Activated naive CD8-positive, alpha-beta T cell treated with anti-CD3 and anti-CD28 coated beads, Interleukin-2, amount 10 ng/mL, durations not matched to agents 7 days and 5 days (primary cell): ENCODE measurements around the gene TBC1D16. TPM values are rescaled to one million over a fixed set of nuclear protein-coding genes. Genes with fewer than 3 reads are reported as not detected.

Source experiments
- ATAC-seq: fragments of 150-1000 bp; cut with Tn5 transposase; one replicate; pipeline ENCODE4 v1.10.0; 2021; ENCODE audit warnings: low read depth, moderate library complexity
- POLR2A ChIA-PET: fragments of 350-600 bp; sonication (Branson Sonifier 250); formaldehyde crosslinking; loops from one replicate; lab custom pipeline; 2021; ENCODE audit warnings: antibody characterized with exemption; lab: Charles Lee
- DNase-seq: peaks from one replicate; pipeline ENCODE4 v3.0.0; 2021
- H3K27ac Mint-ChIP-seq: one replicate; pipeline ENCODE4 v1.8.0; 2022; ENCODE audit warnings: mild to moderate bottlenecking, mixed read lengths
- H3K27me3 Mint-ChIP-seq: one replicate; pipeline ENCODE4 v1.8.0; 2022; ENCODE audit warnings: mild to moderate bottlenecking, moderate library complexity, mixed read lengths
- H3K36me3 Mint-ChIP-seq: one replicate; pipeline ENCODE4 v1.8.0; 2021; ENCODE audit warnings: mild to moderate bottlenecking, mixed read lengths
- H3K4me1 Mint-ChIP-seq: one replicate; pipeline ENCODE4 v1.8.0; 2021; ENCODE audit warnings: mixed read lengths
- H3K4me3 Mint-ChIP-seq: one replicate; pipeline ENCODE4 v1.8.0; 2022; ENCODE audit warnings: mild to moderate bottlenecking, moderate library complexity, mixed read lengths
- H3K9me3 Mint-ChIP-seq: one replicate; pipeline ENCODE4 v1.8.0; 2021; ENCODE audit warnings: mixed read lengths
- total RNA-seq, 2 experiments: library from RNA; stranded (reverse); gene quantifications; one replicate each; pipeline ENCODE4 v1.2.3, GENCODE V29; 2021

TBC1D16 gene
- total RNA-seq, 2 experiments from 2014 or later = 2.1 TPM

DNA sequence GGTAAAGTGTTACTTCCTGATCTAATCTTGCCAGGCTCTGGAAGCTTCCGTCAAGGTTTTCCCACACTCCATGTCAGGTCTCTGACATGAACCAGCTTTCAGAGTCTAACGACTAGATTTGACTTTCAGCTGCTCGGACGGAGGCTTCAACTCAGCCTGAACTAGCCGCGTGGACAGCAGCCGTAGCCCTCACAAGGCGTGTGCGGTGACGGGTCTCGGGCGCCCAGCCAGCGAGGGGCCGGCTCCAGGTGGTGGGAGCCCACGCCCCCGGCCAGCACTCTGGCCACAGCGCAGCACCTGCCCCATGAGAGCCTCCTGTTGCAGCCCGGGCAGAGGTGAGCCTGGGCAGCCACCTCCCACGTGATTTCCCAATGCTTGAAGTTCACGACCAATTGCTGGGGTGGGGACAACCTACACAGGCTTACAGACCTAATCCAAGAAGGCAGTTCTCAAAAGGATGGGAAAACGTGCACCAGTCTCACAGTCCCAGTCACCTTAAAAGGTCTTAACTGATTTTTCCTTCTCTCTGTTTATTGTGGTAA is 45.5 kb downstream of the TBC1D16 start:
- Mint-ChIP-seq H3K27me3 (no peaks in the 10 kb centered on the region), H3K36me3 (no peaks in the 10 kb centered on the region), H3K4me1 (peaks cover 14% of the 10 kb centered on the region), H3K27ac (no peak overlapping the region), H3K9me3 (no peaks in the 10 kb centered on the region), H3K4me3 (no peak overlapping the region)
- no peak for DNase-seq
- ATAC-seq = no peak
- POLR2A ChIA-PET = no interaction called here

DNA sequence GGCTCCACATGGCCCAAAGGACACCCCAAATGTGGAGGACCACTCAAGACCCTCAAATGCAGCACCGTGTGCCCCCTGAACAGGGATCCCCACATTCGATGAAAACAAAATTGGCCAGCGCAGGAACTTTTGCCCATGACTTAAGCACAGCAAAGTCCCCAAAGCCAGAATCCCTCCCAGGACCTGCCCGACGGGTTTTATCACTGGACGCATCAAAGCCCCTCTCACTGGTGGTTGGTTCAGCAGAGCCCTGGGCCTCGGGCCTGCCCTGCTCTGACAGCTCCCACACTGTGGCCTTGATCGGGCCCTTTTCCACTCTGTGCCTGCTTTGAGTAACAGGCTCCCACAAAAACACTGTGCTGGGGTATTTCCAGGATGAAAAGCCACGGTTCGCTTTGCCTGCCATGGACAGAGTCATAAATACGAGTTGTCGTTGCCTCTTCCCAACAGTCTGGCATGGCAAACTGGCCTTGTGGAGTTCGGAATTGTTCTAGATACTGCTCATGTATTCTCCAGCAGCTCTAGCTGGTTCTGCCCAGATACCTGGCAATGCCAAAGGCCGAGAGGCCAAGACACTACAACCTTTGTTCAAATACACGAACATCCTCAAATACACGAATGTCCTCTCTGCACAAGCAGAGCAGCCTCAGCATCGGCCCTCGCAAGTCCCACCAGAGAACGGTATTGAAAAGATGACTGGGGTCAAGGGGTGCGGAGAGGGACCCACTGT is 46.4 kb downstream of the TBC1D16 start:
- Mint-ChIP-seq H3K27me3 (no peaks in the 10 kb centered on the region), H3K4me1 (peaks cover 14% of the 10 kb centered on the region), H3K27ac (no peak overlapping the region), H3K4me3 (no peak overlapping the region), H3K9me3 (no peaks in the 10 kb centered on the region), H3K36me3 (no peaks in the 10 kb centered on the region)
- no peak for ATAC-seq
- POLR2A ChIA-PET = no interaction called here
- DNase-seq = no peak

DNA sequence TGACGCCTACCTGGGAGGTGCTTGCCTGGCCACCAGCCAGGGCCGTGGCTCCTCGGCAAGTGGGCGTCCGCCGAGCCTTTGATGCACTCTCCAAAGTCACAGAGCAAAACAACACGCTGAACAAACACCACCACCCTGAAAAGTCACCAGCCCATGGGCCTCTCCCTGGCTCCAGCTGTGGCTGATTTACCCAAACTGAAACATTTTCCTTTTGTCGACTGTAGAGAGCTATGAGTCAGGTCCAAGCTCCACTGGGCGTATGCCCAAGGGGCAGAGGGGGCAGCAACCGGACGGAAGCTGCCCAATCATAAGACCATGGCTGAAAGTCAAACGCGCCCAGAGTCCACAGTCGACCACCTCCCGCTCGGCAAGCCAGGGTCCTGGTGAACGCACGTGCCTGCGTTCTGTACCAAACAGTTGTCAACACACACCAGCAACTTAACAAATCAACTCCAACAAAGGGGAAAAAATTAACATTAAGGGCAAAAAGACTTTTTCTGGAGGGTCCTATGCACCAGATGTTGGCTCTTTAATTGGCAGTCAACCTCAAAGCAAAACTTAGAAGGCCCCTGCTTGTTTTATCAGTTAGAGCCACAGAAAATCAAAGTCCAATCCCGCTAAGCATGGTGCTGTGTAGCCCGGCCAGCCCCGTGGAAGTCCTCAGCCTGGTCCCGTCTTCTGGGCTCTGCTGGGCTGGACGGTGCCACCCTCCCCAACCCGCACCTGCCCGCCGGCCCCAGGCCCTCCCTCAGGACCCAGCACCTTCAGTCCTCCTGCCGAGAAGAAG is 47.3 kb downstream of the TBC1D16 start:
- POLR2A ChIA-PET = no interaction called here
- Mint-ChIP-seq H3K36me3 (no peaks in the 10 kb centered on the region), H3K4me3 (no peak overlapping the region), H3K9me3 (no peaks in the 10 kb centered on the region), H3K27ac (no peak overlapping the region), H3K4me1 (peaks cover 12% of the 10 kb centered on the region), H3K27me3 (no peaks in the 10 kb centered on the region)
- DNase-seq = no peak
- no peak for ATAC-seq

DNA sequence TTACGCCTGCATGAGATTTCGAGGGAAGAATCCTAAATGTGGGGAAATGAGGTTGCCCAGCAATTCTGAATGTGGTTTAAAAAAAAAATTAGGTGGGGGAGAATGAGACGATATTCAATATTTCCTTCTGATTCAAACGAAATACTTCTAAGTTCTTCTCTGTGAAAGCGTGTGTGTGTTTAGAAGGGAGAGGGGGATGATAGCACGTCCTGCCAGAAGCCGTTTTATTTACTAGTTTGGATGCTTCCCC is 47.8 kb downstream of the TBC1D16 start:
- no peaks in the 10 kb centered on the region for H3K9me3 Mint-ChIP-seq
- H3K36me3 Mint-ChIP-seq = no peaks in the 10 kb centered on the region
- DNase-seq (no peak), ATAC-seq (no peak)
- no peaks in the 10 kb centered on the region for H3K27me3 Mint-ChIP-seq
- POLR2A ChIA-PET = no interaction called here
- no peak overlapping the region for H3K27ac Mint-ChIP-seq
- no peak overlapping the region for H3K4me3 Mint-ChIP-seq
- H3K4me1 Mint-ChIP-seq = peaks cover 8% of the 10 kb centered on the region

DNA sequence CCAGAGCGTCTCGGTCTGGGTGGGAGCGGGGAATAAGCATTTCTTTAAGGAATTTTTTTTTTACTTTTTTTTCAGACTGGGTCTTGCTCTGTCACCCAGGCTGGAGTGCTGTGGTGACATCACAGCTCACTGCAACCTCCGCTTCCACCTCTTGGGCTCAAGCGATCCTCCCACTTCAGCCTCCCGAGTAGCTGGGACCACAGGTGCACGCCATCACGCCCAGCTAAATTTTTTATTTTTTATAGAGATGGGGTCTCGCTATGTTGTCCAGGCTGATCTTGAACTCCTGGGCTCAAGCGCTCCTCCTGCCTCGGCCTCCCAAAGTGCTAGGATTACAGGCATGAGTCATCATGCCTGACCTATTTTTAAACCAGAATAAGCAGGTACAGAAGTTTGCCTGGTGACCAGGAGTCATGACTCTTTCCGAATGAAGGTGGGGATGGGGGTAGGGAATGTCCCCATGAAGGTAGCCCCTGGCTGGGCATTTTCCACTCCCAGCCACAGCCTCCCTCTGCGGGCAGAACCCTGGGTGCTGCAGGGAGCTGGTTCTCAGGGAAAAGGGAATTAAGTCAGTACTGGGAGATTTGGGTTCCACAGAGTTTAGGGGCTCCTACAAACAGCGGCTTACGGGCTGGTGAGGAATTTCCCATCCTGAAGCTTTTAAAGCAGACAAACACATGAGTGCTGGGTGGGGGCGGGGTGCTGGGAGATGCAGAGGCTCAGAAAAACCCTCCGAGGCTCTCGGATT is 48.3 kb downstream of the TBC1D16 start:
- H3K27me3 Mint-ChIP-seq = no peaks in the 10 kb centered on the region
- H3K4me3 Mint-ChIP-seq = no peak overlapping the region
- POLR2A ChIA-PET = no interaction called here
- no peaks in the 10 kb centered on the region for H3K36me3 Mint-ChIP-seq
- DNase-seq (no peak), ATAC-seq (no peak)
- H3K4me1 Mint-ChIP-seq = peaks cover 3% of the 10 kb centered on the region
- no peaks in the 10 kb centered on the region for H3K9me3 Mint-ChIP-seq
- H3K27ac Mint-ChIP-seq = no peak overlapping the region

DNA sequence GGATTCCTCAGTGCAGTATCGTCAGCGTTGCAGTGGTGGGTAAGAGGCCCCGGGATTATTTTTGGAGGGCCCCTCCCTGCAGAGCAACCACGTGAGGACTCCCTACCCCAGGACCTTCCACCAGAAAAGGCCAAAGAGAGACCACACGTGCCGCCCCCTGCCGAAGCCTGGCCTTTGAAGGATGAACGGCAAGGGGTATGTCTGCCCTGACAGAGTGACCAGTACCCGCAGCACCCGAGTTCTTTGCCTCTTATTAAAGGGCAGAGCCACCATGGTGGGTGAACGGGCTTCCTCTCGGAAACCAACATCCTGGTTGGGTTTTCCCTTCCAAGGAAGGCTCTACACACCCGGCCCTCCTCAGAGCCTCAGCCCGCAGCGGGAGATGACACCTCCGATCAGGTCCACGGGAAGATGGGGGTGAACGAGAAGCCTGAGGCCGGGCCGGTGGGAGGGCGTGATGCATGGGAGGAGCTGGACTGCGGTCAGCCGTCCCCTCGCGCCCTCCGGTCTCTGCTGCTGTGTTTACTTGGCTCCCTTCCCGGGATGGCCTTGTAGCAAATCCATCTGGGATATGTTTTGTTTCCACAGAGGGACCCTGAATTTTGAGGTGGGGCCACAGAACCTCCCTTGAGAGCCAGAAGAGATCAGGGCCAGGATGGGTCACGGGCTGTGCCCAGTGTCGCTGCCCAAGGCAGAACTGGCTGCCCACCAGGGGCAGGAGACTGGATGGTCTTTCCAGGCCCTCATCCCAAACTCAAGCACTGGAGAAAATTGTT is 49.1 kb downstream of the TBC1D16 start:
- H3K36me3 Mint-ChIP-seq = no peaks in the 10 kb centered on the region
- no peaks in the 10 kb centered on the region for H3K27me3 Mint-ChIP-seq
- no peak overlapping the region for H3K27ac Mint-ChIP-seq
- POLR2A ChIA-PET = no interaction called here
- ATAC-seq (no peak), DNase-seq (no peak)
- H3K4me1 Mint-ChIP-seq = no peaks in the 10 kb centered on the region
- no peak overlapping the region for H3K4me3 Mint-ChIP-seq
- no peaks in the 10 kb centered on the region for H3K9me3 Mint-ChIP-seq

DNA sequence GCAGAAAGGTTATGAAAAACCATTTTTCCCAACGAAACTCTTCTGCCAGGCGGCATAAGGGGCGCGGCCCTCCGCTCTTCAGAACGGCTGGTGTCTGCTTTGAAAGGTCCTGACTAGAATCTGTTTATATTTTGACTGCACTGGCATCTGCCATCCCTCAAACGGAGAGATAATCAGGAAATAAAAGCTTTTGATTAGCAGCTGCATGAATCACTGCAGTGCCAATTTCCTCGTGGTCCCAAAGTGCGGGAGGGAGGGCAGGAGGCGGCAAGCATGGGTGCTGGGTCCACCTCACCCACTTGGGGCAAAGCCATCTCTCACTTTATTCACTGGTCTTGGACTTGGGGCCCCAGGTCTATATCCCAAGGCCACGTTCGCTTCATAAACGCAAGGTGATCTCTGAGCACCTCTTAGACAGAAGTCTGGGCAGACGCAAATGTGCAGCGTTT is 49.7 kb downstream of the TBC1D16 start:
- no peak for DNase-seq
- Mint-ChIP-seq H3K4me3 (no peak overlapping the region), H3K36me3 (no peaks in the 10 kb centered on the region), H3K27ac (no peak overlapping the region), H3K27me3 (no peaks in the 10 kb centered on the region), H3K4me1 (no peaks in the 10 kb centered on the region), H3K9me3 (no peaks in the 10 kb centered on the region)
- POLR2A ChIA-PET = no interaction called here
- no peak for ATAC-seq

DNA sequence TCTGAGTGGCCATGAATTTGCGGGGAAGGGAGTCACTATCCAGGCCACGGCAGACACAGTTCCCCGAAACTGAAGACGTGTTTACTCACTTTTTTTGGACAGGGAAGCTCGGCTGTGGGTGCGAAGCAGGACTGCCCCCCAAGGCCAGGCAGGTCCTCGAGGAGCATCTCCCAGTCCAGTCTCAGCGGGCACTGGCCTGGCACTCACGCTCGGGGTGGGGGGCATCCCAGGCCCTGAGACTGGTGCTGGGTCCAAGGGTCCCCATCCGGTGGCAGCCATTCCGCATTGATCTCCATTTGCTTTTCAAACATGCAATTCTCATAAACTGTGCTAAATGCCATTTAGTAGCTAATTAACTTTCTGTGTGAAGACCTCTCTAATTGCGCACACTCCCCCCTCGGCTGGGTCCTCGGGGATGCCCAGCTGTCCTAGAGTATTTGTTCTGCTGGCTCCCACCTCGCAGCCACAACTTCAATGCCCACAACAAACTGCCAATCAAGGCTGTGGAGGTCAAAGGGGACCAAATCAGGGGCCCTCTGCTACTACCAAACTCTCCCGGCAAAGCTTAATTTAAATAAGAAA is 50.2 kb downstream of the TBC1D16 start:
- H3K27me3 Mint-ChIP-seq = no peaks in the 10 kb centered on the region
- no peaks in the 10 kb centered on the region for H3K4me1 Mint-ChIP-seq
- H3K4me3 Mint-ChIP-seq = no peak overlapping the region
- no peaks in the 10 kb centered on the region for H3K9me3 Mint-ChIP-seq
- ATAC-seq = no peak
- no peak for DNase-seq
- no peaks in the 10 kb centered on the region for H3K36me3 Mint-ChIP-seq
- no peak overlapping the region for H3K27ac Mint-ChIP-seq
- POLR2A ChIA-PET = no interaction called here

DNA sequence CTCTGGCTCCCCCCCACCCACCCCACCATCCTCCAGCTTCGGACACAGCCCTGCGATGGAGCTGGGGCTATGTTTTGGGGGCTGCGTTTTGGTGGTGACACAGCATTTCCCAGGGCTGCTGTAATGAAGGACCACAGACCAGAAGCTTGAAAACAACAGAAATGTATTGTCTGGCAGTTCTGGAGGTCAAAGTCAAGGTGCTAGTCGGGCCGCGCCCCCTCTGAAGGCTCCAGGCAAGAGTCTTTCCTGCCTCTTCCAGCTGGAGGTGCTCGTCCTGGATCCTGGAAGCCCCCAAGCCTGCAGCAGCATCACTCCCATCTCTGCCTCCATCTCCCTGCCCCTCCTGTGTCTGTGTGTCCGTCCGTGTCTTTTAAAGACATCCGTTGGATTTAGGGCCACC is 50.8 kb downstream of the TBC1D16 start:
- DNase-seq (no peak), ATAC-seq (no peak)
- Mint-ChIP-seq H3K27ac (peak overlapping the region; percentile 30), H3K36me3 (no peaks in the 10 kb centered on the region), H3K4me1 (no peaks in the 10 kb centered on the region), H3K9me3 (no peaks in the 10 kb centered on the region), H3K4me3 (no peak overlapping the region), H3K27me3 (no peaks in the 10 kb centered on the region)
- POLR2A ChIA-PET = no interaction called here

DNA sequence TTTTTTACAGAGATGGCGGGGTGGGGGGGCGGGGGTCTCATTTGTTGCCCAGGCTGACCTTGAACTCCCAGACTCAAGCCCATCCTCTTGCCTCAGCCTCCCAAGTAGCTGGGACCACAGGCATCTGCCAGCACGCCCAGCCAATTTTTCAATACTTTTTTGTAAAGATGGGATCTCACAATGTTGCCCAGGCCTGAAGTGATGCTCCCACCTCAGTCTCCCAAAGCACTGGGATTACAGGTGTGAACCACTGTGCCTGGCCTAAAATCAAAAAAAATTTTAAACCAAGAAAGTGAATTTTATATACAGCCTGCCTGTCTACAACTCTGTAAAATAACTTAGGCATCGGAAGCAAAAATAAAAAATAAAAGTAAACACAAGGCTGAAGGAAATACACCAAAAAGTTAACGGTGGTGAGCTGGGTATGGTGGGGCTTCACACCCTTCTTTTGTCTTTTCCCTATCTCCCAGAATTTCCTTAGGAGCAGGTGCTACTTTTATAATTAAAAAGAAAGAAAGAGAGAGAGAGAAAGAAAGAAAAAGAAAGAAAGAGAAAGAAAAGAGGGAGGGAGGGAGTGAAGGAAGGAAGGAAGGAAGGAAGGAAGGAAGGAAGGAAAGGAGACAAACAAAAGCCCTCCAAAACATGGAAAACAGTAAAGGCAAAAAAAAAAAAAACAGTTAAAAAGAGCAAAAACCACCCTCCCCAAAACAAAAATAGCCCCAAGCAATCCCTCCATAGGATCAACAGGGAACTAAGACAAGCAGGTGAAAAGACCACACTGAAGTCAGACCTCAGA is 51.4 kb downstream of the TBC1D16 start:
- no peak for DNase-seq
- H3K9me3 Mint-ChIP-seq = no peaks in the 10 kb centered on the region
- no peaks in the 10 kb centered on the region for H3K36me3 Mint-ChIP-seq
- no peak overlapping the region for H3K27ac Mint-ChIP-seq
- POLR2A ChIA-PET = no interaction called here
- no peak for ATAC-seq
- no peak overlapping the region for H3K4me3 Mint-ChIP-seq
- no peaks in the 10 kb centered on the region for H3K27me3 Mint-ChIP-seq
- no peaks in the 10 kb centered on the region for H3K4me1 Mint-ChIP-seq

DNA sequence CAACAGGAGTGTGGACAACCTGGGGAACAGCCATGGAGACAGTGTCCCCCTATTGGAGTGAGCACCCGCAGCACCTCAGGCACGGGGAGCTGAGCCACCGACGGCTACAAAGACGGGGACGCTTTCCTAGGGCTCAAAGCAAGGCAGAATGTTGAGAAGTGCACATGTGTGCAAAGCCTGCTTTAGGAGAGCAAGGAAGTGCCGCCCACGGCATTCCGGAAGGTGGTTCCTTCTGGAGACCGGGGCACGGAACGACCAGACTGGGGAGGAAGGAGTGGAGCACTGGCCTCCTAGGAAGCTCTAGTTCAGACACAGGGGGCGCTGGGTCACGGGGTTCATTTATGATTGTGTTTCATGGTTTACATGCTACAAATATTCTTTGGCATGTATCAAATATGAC is 52.2 kb downstream of the TBC1D16 start:
- Mint-ChIP-seq H3K4me3 (no peak overlapping the region), H3K9me3 (no peaks in the 10 kb centered on the region), H3K27ac (no peak overlapping the region), H3K4me1 (no peaks in the 10 kb centered on the region), H3K27me3 (no peaks in the 10 kb centered on the region), H3K36me3 (no peaks in the 10 kb centered on the region)
- peak; percentile 15 for DNase-seq
- POLR2A ChIA-PET = interaction anchor here (0.7 kb wide), 1 partner anchor 13 kb away, joined by 3 read pairs; no protein-coding TSS in a partner anchor
- no peak for ATAC-seq

DNA sequence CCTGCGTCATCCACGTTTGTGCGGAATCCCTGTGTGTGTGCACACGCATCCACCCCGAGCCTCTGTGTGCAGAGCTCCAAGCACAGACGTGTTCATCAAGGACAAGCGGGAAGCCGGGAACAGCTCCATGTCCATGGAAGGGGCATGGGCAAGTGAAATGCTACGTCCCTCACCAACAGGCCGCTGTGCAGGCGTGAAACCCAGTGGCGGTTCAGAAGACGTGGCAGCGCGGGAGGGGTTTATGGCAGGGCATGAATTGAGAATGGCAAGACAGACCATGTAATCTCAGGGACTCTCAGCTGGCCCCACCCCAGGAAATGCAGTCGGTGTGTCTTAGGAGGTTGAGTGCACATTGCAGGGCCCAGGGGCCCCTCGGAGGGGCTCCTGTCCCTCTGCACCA is 52.7 kb downstream of the TBC1D16 start:
- Mint-ChIP-seq H3K36me3 (no peaks in the 10 kb centered on the region), H3K27ac (no peak overlapping the region), H3K4me3 (no peak overlapping the region), H3K9me3 (no peaks in the 10 kb centered on the region), H3K27me3 (no peaks in the 10 kb centered on the region), H3K4me1 (no peaks in the 10 kb centered on the region)
- POLR2A ChIA-PET = interaction anchor here (0.7 kb wide), 1 partner anchor 12 kb away, joined by 3 read pairs; no protein-coding TSS in a partner anchor
- DNase-seq (peak; percentile 19), ATAC-seq (no peak)
